ENCODE measurements around the gene SLC26A9. TPM values are rescaled to one million over a fixed set of nuclear protein-coding genes. Genes with fewer than 3 reads are reported as not detected.

SLC26A9 gene
- total and polyA plus RNA-seq, 3 experiments from 2014 or later = not detected

DNA sequence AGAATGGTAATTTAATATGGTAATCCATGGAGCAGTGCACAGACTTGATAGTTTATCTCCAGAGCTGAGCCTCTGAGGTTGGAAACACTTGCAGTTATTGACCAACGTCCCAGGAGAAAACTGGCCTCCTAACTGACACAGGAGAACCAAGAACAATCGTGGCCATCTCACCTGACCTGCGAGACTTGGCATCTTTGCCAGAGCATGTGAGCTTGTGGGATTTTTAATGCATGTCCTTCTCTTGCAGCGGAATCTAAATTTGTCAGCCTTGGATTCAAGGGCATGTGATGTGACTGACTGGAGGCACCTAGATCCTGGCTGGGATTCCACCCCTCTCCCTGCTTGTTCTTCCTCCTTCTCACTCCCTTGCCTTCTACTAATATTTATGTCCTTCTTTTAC lies 27.8 kb upstream of the SLC26A9 start:
- Mint-ChIP-seq H3K27me3 (no peaks in the 10 kb centered on the region), H3K36me3 (no peaks in the 10 kb centered on the region), H3K27ac (no peak overlapping the region), H3K9me3 (no peaks in the 10 kb centered on the region), H3K4me1 (no peaks in the 10 kb centered on the region), H3K4me3 (no peak overlapping the region)
- Histone ChIP-seq H3K9me3 (ENCODE audit: low read length) (no peaks in the 10 kb centered on the region), H3K36me3 (ENCODE audit: insufficient read depth, low read length) (no peaks in the 10 kb centered on the region), H3K4me3 (ENCODE audit: low read length) (no peak overlapping the region), H3K27me3 (ENCODE audit: insufficient read depth, low read length, poor library complexity, severe bottlenecking) (no peaks in the 10 kb centered on the region), H3K27ac (ENCODE audit: low read depth, low read length) (no peak overlapping the region), H3K4me1 (ENCODE audit: insufficient read depth, low read length) (no peaks in the 10 kb centered on the region)
- POLR2A ChIA-PET = no interaction called here
- no peak for DNase-seq
- CTCF ChIA-PET = interaction anchor here (1.1 to 2.2 kb wide), 2 partner anchors 52 to 180 kb away, joined by 3 to 10 read pairs; no protein-coding TSS in a partner anchor

- H3K27me3 ChIP-seq (ENCODE audit: insufficient read depth, low read length, poor library complexity, severe bottlenecking) = no peaks in the 10 kb centered on the region
- no peaks in the 10 kb centered on the region for H3K9me3 ChIP-seq (ENCODE audit: low read length)
- Mint-ChIP-seq H3K4me1 (no peaks in the 10 kb centered on the region), H3K9me3 (no peaks in the 10 kb centered on the region), H3K4me3 (no peak overlapping the region), H3K27me3 (no peaks in the 10 kb centered on the region), H3K36me3 (no peaks in the 10 kb centered on the region), H3K27ac (peak overlapping the region in 1 of 8 donors; percentile 61)
- no peaks in the 10 kb centered on the region for H3K4me1 ChIP-seq (ENCODE audit: insufficient read depth, low read length)
- DNase-seq = no peak
- no peak overlapping the region for H3K4me3 ChIP-seq (ENCODE audit: low read length)
- CTCF ChIA-PET = interaction anchor here (2.2 kb wide), 1 partner anchor 179 kb away, joined by 10 read pairs; no protein-coding TSS in a partner anchor
- POLR2A ChIA-PET = no interaction called here
- no peak overlapping the region for H3K27ac ChIP-seq (ENCODE audit: low read depth, low read length)
- no peaks in the 10 kb centered on the region for H3K36me3 ChIP-seq (ENCODE audit: insufficient read depth, low read length)
These were observed 27.2 kb upstream of the SLC26A9 start for GRCh38 chr1:205970486-205970885.

- no peak overlapping the region for H3K27ac Mint-ChIP-seq
- Histone ChIP-seq H3K27ac (ENCODE audit: low read depth, low read length) (no peak overlapping the region), H3K4me3 (ENCODE audit: low read length) (no peak overlapping the region), H3K4me1 (ENCODE audit: insufficient read depth, low read length) (no peaks in the 10 kb centered on the region), H3K9me3 (ENCODE audit: low read length) (no peaks in the 10 kb centered on the region), H3K27me3 (ENCODE audit: insufficient read depth, low read length, poor library complexity, severe bottlenecking) (no peaks in the 10 kb centered on the region), H3K36me3 (ENCODE audit: insufficient read depth, low read length) (no peaks in the 10 kb centered on the region)
- ChIA-PET CTCF (interaction anchor here (0.8 to 2.2 kb wide), 2 partner anchors 8 to 178 kb away, joined by 3 to 10 read pairs; no protein-coding TSS in a partner anchor), POLR2A (no interaction called here)
- no peaks in the 10 kb centered on the region for H3K9me3 Mint-ChIP-seq
- no peaks in the 10 kb centered on the region for H3K4me1 Mint-ChIP-seq
- no peaks in the 10 kb centered on the region for H3K36me3 Mint-ChIP-seq
- DNase-seq = no peak
- no peak overlapping the region for H3K4me3 Mint-ChIP-seq
- H3K27me3 Mint-ChIP-seq = no peaks in the 10 kb centered on the region
These were observed 26.0 kb upstream of the SLC26A9 start for GRCh38 chr1:205969229-205969628.

DNA sequence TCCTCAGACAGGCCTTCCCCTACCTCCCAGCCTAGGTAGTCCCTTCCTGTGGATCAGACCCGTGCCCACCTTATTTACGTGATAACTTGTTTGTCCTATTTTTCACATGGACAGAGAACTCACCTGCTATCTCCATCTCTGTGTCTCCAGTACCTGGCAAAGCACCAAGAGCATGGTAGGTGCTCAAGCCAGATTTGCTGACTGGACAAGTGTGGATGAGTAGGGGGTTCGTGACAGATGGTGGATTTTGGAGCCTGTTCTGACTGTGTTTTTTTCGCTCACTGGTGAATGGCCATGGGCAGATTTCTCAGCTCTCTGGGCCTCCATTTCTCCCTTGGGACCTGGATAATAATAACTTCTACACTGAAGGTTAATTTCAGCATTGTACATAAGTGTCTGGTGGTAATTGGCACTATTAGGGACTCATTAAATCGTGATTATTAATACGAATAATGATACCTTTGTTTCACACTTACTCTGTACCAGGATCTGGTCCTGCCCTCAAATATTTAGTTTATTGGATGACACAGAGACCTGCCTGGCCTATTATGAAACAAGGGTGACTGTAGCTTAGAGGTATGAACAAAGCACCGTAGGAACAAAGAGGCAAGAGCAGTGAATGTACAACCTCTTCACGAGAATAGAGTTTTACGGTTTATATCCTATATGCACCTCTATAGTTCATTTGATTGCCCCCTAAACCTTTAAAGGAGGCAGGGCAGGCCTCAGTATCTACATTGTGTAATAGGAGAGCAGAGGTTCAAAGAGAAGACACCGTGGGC lies 24.5 kb upstream of the SLC26A9 start:
- Histone ChIP-seq H3K36me3 (ENCODE audit: insufficient read depth, low read length) (no peaks in the 10 kb centered on the region), H3K9me3 (ENCODE audit: low read length) (no peaks in the 10 kb centered on the region), H3K4me1 (ENCODE audit: insufficient read depth, low read length) (no peaks in the 10 kb centered on the region), H3K27ac (ENCODE audit: low read depth, low read length) (no peak overlapping the region), H3K27me3 (ENCODE audit: insufficient read depth, low read length, poor library complexity, severe bottlenecking) (no peaks in the 10 kb centered on the region), H3K4me3 (ENCODE audit: low read length) (no peak overlapping the region)
- no peak for DNase-seq
- Mint-ChIP-seq H3K4me1 (no peaks in the 10 kb centered on the region), H3K27me3 (no peaks in the 10 kb centered on the region), H3K36me3 (no peaks in the 10 kb centered on the region), H3K27ac (no peak overlapping the region), H3K4me3 (no peak overlapping the region), H3K9me3 (no peaks in the 10 kb centered on the region)
- ChIA-PET POLR2A (no interaction called here), CTCF (interaction anchor here (2.6 kb wide), 1 partner anchor 9 kb away, joined by 14 read pairs; no protein-coding TSS in a partner anchor)

DNA sequence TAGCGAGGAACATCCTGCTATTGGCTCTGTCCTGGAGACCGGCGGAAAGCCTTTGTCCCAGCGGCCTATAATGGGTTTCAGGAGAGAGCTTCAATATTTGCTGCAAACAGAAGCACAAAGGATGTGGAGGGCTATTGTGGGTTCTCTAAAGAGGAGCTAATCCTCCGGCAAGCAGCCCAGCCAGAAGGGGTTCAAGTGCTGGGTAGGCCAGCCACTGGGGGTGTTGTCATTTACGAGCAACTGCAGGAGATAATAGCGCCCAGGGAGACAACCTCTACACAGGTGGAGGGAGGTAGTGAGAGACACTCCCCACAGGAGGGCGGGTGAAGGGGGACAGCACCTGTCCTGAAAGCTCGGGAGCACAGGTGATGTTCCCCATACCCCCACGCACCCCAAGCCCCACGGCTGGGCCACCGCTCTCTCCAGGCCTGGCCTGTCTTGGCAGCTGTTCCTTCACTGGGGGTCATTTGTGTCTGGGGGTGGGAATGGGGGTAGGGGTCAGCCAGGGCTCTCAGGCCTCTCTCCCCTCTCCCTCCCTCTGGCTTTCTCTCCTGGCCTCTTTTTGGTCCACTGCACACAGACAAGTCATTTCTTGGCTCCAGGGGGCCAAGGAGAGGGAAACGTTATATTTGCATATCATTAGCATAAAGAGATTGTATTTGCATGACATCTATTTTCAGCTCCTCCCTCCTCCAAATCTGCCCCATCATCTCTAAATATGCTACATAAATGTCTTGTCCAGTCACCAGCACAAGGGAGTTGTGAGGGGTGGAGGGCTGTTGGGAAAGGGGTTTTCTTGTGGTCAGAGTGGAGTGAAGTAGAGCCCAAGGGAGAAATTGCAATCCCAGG lies 22.0 kb upstream of the SLC26A9 start:
- ChIA-PET POLR2A (no interaction called here), CTCF (interaction anchor here (1.3 kb wide), 1 partner anchor 12 kb away, joined by 3 read pairs; no protein-coding TSS in a partner anchor)
- Histone ChIP-seq H3K36me3 (ENCODE audit: insufficient read depth, low read length) (no peaks in the 10 kb centered on the region), H3K27me3 (ENCODE audit: insufficient read depth, low read length, poor library complexity, severe bottlenecking) (no peaks in the 10 kb centered on the region), H3K9me3 (ENCODE audit: low read length) (no peaks in the 10 kb centered on the region), H3K4me3 (ENCODE audit: low read length) (no peak overlapping the region), H3K27ac (ENCODE audit: low read depth, low read length) (no peak overlapping the region), H3K4me1 (ENCODE audit: insufficient read depth, low read length) (no peaks in the 10 kb centered on the region)
- peaks cover 3 to 9% of the 10 kb centered on the region in 2 donors for H3K27me3 Mint-ChIP-seq
- H3K27ac Mint-ChIP-seq = no peak overlapping the region
- no peaks in the 10 kb centered on the region for H3K4me1 Mint-ChIP-seq
- H3K4me3 Mint-ChIP-seq = no peak overlapping the region
- no peaks in the 10 kb centered on the region for H3K36me3 Mint-ChIP-seq
- H3K9me3 Mint-ChIP-seq = no peaks in the 10 kb centered on the region
- DNase-seq = no peak

GRCh38 chr1:205963352-205964155 lies 20.3 kb upstream of the SLC26A9 start:
- Mint-ChIP-seq H3K27me3 (peaks cover 4 to 26% of the 10 kb centered on the region in 2 donors), H3K4me3 (no peak overlapping the region), H3K36me3 (no peaks in the 10 kb centered on the region)

GRCh38 chr1:205962821-205963221 lies 19.6 kb upstream of the SLC26A9 start:
- Mint-ChIP-seq H3K4me3 (no peak overlapping the region), H3K4me1 (no peaks in the 10 kb centered on the region), H3K9me3 (peaks cover 0 to 3% (median 0%) of the 10 kb centered on the region in 5 donors), H3K36me3 (no peaks in the 10 kb centered on the region), H3K27ac (no peak overlapping the region), H3K27me3 (peaks cover 4 to 28% of the 10 kb centered on the region in 2 donors)
- Histone ChIP-seq H3K27me3 (ENCODE audit: insufficient read depth, low read length, poor library complexity, severe bottlenecking) (no peaks in the 10 kb centered on the region), H3K4me1 (ENCODE audit: insufficient read depth, low read length) (no peaks in the 10 kb centered on the region), H3K4me3 (ENCODE audit: low read length) (no peak overlapping the region), H3K27ac (ENCODE audit: low read depth, low read length) (no peak overlapping the region), H3K36me3 (ENCODE audit: insufficient read depth, low read length) (no peaks in the 10 kb centered on the region), H3K9me3 (ENCODE audit: low read length) (no peaks in the 10 kb centered on the region)
- DNase-seq = no peak
- ChIA-PET POLR2A (no interaction called here), CTCF (no interaction called here)

More at GRCh38 chr1:205963352-205964155, 20.3 kb upstream of the SLC26A9 start:
- DNase-seq = no peak
- Mint-ChIP-seq H3K4me1 (no peaks in the 10 kb centered on the region), H3K27ac (no peak overlapping the region), H3K9me3 (peaks cover 0 to 3% (median 0%) of the 10 kb centered on the region in 5 donors)
- CTCF ChIA-PET = interaction anchor here (0.8 kb wide), 1 partner anchor 14 kb away, joined by 3 read pairs; no protein-coding TSS in a partner anchor
- no peaks in the 10 kb centered on the region for H3K27me3 ChIP-seq (ENCODE audit: insufficient read depth, low read length, poor library complexity, severe bottlenecking)
- POLR2A ChIA-PET = no interaction called here
- H3K4me1 ChIP-seq (ENCODE audit: insufficient read depth, low read length) = no peaks in the 10 kb centered on the region
- no peaks in the 10 kb centered on the region for H3K36me3 ChIP-seq (ENCODE audit: insufficient read depth, low read length)
- H3K27ac ChIP-seq (ENCODE audit: low read depth, low read length) = no peak overlapping the region
- no peaks in the 10 kb centered on the region for H3K9me3 ChIP-seq (ENCODE audit: low read length)
- no peak overlapping the region for H3K4me3 ChIP-seq (ENCODE audit: low read length)
